ENCODE results near the gene KIDINS220. TPM values are rescaled to one million over a fixed set of nuclear protein-coding genes. Genes with fewer than 3 reads are reported as not detected.
A peak's percentile ranks its signal among the peaks of the same experiment; 100 is the strongest.

KIDINS220 gene
- total and polyA plus RNA-seq, 9 of the 15 experiments (the other 6 are each of a cell fraction or from before 2014, with no cell fraction given), result 15.2 to 48.0 (median 34.4) TPM

DNA sequence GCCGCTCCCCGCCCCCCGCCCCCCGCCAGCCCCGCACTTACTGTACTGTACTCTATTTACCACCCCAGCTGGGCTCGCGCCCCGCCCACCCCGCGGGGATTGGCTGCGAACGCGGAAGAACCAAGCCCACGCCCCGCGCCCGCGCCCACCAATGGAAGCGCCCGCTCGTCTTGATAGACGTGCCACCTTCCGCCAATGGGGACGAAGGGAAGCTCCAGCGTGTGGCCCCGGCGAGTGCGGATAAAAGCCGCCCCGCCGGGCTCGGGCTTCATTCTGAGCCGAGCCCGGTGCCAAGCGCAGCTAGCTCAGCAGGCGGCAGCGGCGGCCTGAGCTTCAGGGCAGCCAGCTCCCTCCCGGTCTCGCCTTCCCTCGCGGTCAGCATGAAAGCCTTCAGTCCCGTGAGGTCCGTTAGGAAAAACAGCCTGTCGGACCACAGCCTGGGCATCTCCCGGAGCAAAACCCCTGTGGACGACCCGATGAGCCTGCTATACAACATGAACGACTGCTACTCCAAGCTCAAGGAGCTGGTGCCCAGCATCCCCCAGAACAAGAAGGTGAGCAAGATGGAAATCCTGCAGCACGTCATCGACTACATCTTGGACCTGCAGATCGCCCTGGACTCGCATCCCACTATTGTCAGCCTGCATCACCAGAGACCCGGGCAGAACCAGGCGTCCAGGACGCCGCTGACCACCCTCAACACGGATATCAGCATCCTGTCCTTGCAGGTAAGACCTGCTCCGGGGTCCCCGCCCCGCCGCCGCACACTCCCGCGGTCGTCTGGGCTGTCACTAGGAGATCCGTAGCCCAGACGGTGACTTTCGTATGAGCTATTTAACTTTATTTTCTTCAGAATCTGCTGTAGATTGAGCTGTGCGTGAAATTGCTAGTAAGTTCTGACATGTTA, 155.4 kb downstream of the KIDINS220 start, which contains the start of gene ID2 (continued):
- TF ChIP-seq, protein P1, sequence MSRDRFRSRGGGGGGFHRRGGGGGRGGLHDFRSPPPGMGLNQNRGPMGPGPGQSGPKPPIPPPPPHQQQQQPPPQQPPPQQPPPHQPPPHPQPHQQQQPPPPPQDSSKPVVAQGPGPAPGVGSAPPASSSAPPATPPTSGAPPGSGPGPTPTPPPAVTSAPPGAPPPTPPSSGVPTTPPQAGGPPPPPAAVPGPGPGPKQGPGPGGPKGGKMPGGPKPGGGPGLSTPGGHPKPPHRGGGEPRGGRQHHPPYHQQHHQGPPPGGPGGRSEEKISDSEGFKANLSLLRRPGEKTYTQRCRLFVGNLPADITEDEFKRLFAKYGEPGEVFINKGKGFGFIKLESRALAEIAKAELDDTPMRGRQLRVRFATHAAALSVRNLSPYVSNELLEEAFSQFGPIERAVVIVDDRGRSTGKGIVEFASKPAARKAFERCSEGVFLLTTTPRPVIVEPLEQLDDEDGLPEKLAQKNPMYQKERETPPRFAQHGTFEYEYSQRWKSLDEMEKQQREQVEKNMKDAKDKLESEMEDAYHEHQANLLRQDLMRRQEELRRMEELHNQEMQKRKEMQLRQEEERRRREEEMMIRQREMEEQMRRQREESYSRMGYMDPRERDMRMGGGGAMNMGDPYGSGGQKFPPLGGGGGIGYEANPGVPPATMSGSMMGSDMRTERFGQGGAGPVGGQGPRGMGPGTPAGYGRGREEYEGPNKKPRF (IDR thresholded peaks at IDR 0.05; ENCODE audit: low read depth, low read length), result no peak
- TF ChIP-seq NCOA4 (IDR thresholded peaks at IDR 0.05; ENCODE audit: partially characterized antibody), result no peak
- TF ChIP-seq, protein P2, sequence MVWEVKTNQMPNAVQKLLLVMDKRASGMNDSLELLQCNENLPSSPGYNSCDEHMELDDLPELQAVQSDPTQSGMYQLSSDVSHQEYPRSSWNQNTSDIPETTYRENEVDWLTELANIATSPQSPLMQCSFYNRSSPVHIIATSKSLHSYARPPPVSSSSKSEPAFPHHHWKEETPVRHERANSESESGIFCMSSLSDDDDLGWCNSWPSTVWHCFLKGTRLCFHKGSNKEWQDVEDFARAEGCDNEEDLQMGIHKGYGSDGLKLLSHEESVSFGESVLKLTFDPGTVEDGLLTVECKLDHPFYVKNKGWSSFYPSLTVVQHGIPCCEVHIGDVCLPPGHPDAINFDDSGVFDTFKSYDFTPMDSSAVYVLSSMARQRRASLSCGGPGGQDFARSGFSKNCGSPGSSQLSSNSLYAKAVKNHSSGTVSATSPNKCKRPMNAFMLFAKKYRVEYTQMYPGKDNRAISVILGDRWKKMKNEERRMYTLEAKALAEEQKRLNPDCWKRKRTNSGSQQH (CRISPR knock-in tag; IDR thresholded peaks at IDR 0.05), result no peak
- TF ChIP-seq MTA1 (IDR thresholded peaks at IDR 0.05; ENCODE audit: borderline replicate concordance), result no peak
- no peak for TF ChIP-seq EZH2 (IDR thresholded peaks at IDR 0.05; ENCODE audit: borderline replicate concordance, low read depth, low read length)
- TF ChIP-seq CXXC5 (CRISPR knock-in tag; IDR thresholded peaks at IDR 0.05), result peak; percentile 57
- TF ChIP-seq CBFA2T3 (IDR thresholded peaks at IDR 0.05), result no peak
- peak; percentile 50; the same call in 1 of the 2 replicates for TF ChIP-seq TGIF2 (CRISPR knock-in tag; IDR thresholded peaks at IDR 0.05)
- TF ChIP-seq, protein P3, sequence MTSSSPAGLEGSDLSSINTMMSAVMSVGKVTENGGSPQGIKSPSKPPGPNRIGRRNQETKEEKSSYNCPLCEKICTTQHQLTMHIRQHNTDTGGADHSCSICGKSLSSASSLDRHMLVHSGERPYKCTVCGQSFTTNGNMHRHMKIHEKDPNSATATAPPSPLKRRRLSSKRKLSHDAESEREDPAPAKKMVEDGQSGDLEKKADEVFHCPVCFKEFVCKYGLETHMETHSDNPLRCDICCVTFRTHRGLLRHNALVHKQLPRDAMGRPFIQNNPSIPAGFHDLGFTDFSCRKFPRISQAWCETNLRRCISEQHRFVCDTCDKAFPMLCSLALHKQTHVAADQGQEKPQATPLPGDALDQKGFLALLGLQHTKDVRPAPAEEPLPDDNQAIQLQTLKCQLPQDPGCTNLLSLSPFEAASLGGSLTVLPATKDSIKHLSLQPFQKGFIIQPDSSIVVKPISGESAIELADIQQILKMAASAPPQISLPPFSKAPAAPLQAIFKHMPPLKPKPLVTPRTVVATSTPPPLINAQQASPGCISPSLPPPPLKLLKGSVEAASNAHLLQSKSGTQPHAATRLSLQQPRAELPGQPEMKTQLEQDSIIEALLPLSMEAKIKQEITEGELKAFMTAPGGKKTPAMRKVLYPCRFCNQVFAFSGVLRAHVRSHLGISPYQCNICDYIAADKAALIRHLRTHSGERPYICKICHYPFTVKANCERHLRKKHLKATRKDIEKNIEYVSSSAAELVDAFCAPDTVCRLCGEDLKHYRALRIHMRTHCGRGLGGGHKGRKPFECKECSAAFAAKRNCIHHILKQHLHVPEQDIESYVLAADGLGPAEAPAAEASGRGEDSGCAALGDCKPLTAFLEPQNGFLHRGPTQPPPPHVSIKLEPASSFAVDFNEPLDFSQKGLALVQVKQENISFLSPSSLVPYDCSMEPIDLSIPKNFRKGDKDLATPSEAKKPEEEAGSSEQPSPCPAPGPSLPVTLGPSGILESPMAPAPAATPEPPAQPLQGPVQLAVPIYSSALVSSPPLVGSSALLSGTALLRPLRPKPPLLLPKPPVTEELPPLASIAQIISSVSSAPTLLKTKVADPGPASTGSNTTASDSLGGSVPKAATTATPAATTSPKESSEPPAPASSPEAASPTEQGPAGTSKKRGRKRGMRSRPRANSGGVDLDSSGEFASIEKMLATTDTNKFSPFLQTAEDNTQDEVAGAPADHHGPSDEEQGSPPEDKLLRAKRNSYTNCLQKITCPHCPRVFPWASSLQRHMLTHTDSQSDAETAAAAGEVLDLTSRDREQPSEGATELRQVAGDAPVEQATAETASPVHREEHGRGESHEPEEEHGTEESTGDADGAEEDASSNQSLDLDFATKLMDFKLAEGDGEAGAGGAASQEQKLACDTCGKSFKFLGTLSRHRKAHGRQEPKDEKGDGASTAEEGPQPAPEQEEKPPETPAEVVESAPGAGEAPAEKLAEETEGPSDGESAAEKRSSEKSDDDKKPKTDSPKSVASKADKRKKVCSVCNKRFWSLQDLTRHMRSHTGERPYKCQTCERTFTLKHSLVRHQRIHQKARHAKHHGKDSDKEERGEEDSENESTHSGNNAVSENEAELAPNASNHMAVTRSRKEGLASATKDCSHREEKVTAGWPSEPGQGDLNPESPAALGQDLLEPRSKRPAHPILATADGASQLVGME (CRISPR knock-in tag; IDR thresholded peaks at IDR 0.05), result peak; percentile 77; the same call in 1 of the 2 replicates
- TF ChIP-seq PRMT5 (CRISPR knock-in tag; IDR thresholded peaks at IDR 0.05), result no peak
- no peak for TF ChIP-seq KLF16 (IDR thresholded peaks at IDR 0.05)
- no peak for TF ChIP-seq BDP1 (IDR thresholded peaks at IDR 0.05; ENCODE audit: insufficient read depth, insufficient read length)

All from K562 (cell line).